ENCODE measurements around the gene MAPK7. TPM values are rescaled to one million over a fixed set of nuclear protein-coding genes. Genes with fewer than 3 reads are reported as not detected.

MAPK7 gene
- total RNA-seq, 1 donor from 2014 or later: 25.1 TPM

GRCh38 chr17:19371259-19372010, 6.9 kb upstream of the MAPK7 start:
- DNase-seq (ENCODE audit: low read depth) (no peak), FAIRE-seq (no peak)
- H4K20me1 ChIP-seq (ENCODE audit: insufficient read depth, low read length): no peaks in the 10 kb centered on the region
- H3K4me3 ChIP-seq (ENCODE audit: insufficient read depth, low read depth, low read length): no peak overlapping the region
- peaks cover 6% of the 10 kb centered on the region for H3K4me1 ChIP-seq (ENCODE audit: insufficient read depth, low read length)
- H3K36me3 Mint-ChIP-seq (ENCODE audit: low read depth, unreplicated experiment): no peaks in the 10 kb centered on the region
- no peaks in the 10 kb centered on the region for H3K9me3 Mint-ChIP-seq (ENCODE audit: unreplicated experiment)
- H3K27me3 ChIP-seq (ENCODE audit: insufficient read depth, low read length): no peaks in the 10 kb centered on the region
- no peak overlapping the region for H2AFZ ChIP-seq (ENCODE audit: low read depth, low read length)
- no peak overlapping the region for H3K4me3 Mint-ChIP-seq (ENCODE audit: unreplicated experiment)
- H3K27ac Mint-ChIP-seq (ENCODE audit: unreplicated experiment): no peak overlapping the region
- H3K9me3 ChIP-seq (ENCODE audit: insufficient read depth, low read depth, low read length): no peaks in the 10 kb centered on the region
- peaks cover 8% of the 10 kb centered on the region for H3K4me1 Mint-ChIP-seq (ENCODE audit: low read depth, unreplicated experiment)
- H3K27me3 Mint-ChIP-seq (ENCODE audit: low read depth, unreplicated experiment): peaks cover 2% of the 10 kb centered on the region
- no peaks in the 10 kb centered on the region for H3K36me3 ChIP-seq (ENCODE audit: insufficient read depth, low read length)
- no peak overlapping the region for H3K4me2 ChIP-seq (ENCODE audit: low read length)
- H3K27ac ChIP-seq (ENCODE audit: low read depth, low read length): no peak overlapping the region
- H3K9ac ChIP-seq (ENCODE audit: low read length): no peak overlapping the region
- TF ChIP-seq, protein P1, sequence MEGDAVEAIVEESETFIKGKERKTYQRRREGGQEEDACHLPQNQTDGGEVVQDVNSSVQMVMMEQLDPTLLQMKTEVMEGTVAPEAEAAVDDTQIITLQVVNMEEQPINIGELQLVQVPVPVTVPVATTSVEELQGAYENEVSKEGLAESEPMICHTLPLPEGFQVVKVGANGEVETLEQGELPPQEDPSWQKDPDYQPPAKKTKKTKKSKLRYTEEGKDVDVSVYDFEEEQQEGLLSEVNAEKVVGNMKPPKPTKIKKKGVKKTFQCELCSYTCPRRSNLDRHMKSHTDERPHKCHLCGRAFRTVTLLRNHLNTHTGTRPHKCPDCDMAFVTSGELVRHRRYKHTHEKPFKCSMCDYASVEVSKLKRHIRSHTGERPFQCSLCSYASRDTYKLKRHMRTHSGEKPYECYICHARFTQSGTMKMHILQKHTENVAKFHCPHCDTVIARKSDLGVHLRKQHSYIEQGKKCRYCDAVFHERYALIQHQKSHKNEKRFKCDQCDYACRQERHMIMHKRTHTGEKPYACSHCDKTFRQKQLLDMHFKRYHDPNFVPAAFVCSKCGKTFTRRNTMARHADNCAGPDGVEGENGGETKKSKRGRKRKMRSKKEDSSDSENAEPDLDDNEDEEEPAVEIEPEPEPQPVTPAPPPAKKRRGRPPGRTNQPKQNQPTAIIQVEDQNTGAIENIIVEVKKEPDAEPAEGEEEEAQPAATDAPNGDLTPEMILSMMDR (IDR thresholded peaks at IDR 0.05; ENCODE audit: insufficient read depth, low read depth, low read length): no peak
- TF ChIP-seq EZH2 (IDR thresholded peaks at IDR 0.05; ENCODE audit: insufficient read depth, low read length): no peak
- no peaks in the 10 kb centered on the region for H3K79me2 ChIP-seq (ENCODE audit: insufficient read depth, low read length)

DNA sequence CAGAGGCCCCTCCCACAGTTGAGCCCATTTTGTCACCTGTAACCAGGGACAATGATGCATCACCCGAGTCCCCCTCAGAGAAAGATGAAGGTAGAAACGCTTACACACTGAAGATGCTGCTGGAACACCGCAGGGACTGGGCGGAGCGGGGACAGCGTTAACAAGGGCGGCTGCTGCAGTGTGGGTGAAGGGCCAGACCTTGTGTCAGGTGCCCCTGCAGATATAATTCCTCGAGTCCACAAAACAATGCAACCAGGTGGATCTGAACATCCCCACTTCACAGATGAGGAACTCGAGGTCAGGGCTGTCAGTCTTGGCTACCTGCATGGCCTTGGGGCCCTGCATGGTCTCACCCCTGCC, 6.3 kb upstream of the MAPK7 start:
- no peak for FAIRE-seq
- Mint-ChIP-seq H3K27ac (ENCODE audit: unreplicated experiment) (no peak overlapping the region), H3K4me3 (ENCODE audit: unreplicated experiment) (no peak overlapping the region), H3K36me3 (ENCODE audit: low read depth, unreplicated experiment) (no peaks in the 10 kb centered on the region), H3K4me1 (ENCODE audit: low read depth, unreplicated experiment) (peaks cover 8% of the 10 kb centered on the region), H3K27me3 (ENCODE audit: low read depth, unreplicated experiment) (no peaks in the 10 kb centered on the region), H3K9me3 (ENCODE audit: unreplicated experiment) (no peaks in the 10 kb centered on the region)
- Histone ChIP-seq H4K20me1 (ENCODE audit: insufficient read depth, low read length) (no peaks in the 10 kb centered on the region), H3K4me3 (ENCODE audit: insufficient read depth, low read depth, low read length) (no peak overlapping the region), H3K4me1 (ENCODE audit: insufficient read depth, low read length) (peaks cover 8% of the 10 kb centered on the region), H2AFZ (ENCODE audit: low read depth, low read length) (no peak overlapping the region), H3K79me2 (ENCODE audit: insufficient read depth, low read length) (no peaks in the 10 kb centered on the region), H3K27me3 (ENCODE audit: insufficient read depth, low read length) (no peaks in the 10 kb centered on the region), H3K4me2 (ENCODE audit: low read length) (no peak overlapping the region), H3K27ac (ENCODE audit: low read depth, low read length) (no peak overlapping the region), H3K9me3 (ENCODE audit: insufficient read depth, low read depth, low read length) (no peaks in the 10 kb centered on the region), H3K36me3 (ENCODE audit: insufficient read depth, low read length) (no peaks in the 10 kb centered on the region), H3K9ac (ENCODE audit: low read length) (no peak overlapping the region)
- TF ChIP-seq, protein P1 (IDR thresholded peaks at IDR 0.05; ENCODE audit: insufficient read depth, low read depth, low read length): no peak
- no peak for TF ChIP-seq EZH2 (IDR thresholded peaks at IDR 0.05; ENCODE audit: insufficient read depth, low read length)
- no peak for DNase-seq (ENCODE audit: low read depth)

- DNase-seq (ENCODE audit: low read depth) (no peak), FAIRE-seq (no peak)
- Mint-ChIP-seq H3K4me3 (ENCODE audit: unreplicated experiment) (no peak overlapping the region), H3K27me3 (ENCODE audit: low read depth, unreplicated experiment) (no peaks in the 10 kb centered on the region), H3K9me3 (ENCODE audit: unreplicated experiment) (no peaks in the 10 kb centered on the region), H3K4me1 (ENCODE audit: low read depth, unreplicated experiment) (peaks cover 8% of the 10 kb centered on the region), H3K36me3 (ENCODE audit: low read depth, unreplicated experiment) (no peaks in the 10 kb centered on the region), H3K27ac (ENCODE audit: unreplicated experiment) (no peak overlapping the region)
- H3K4me1 ChIP-seq (ENCODE audit: insufficient read depth, low read length): peaks cover 10% of the 10 kb centered on the region
- no peaks in the 10 kb centered on the region for H3K79me2 ChIP-seq (ENCODE audit: insufficient read depth, low read length)
- no peaks in the 10 kb centered on the region for H3K36me3 ChIP-seq (ENCODE audit: insufficient read depth, low read length)
- H3K27me3 ChIP-seq (ENCODE audit: insufficient read depth, low read length): no peaks in the 10 kb centered on the region
- TF ChIP-seq, protein P1 (IDR thresholded peaks at IDR 0.05; ENCODE audit: insufficient read depth, low read depth, low read length): no peak
- no peak for TF ChIP-seq EZH2 (IDR thresholded peaks at IDR 0.05; ENCODE audit: insufficient read depth, low read length)
- no peaks in the 10 kb centered on the region for H4K20me1 ChIP-seq (ENCODE audit: insufficient read depth, low read length)
- H3K9ac ChIP-seq (ENCODE audit: low read length): no peak overlapping the region
- no peak overlapping the region for H2AFZ ChIP-seq (ENCODE audit: low read depth, low read length)
- no peaks in the 10 kb centered on the region for H3K9me3 ChIP-seq (ENCODE audit: insufficient read depth, low read depth, low read length)
- no peak overlapping the region for H3K27ac ChIP-seq (ENCODE audit: low read depth, low read length)
- no peak overlapping the region for H3K4me2 ChIP-seq (ENCODE audit: low read length)
- H3K4me3 ChIP-seq (ENCODE audit: insufficient read depth, low read depth, low read length): no peak overlapping the region
These were observed 5.9 kb upstream of the MAPK7 start for GRCh38 chr17:19372439-19372838.
